Measurements from ENCODE around the gene NHS.

DNA sequence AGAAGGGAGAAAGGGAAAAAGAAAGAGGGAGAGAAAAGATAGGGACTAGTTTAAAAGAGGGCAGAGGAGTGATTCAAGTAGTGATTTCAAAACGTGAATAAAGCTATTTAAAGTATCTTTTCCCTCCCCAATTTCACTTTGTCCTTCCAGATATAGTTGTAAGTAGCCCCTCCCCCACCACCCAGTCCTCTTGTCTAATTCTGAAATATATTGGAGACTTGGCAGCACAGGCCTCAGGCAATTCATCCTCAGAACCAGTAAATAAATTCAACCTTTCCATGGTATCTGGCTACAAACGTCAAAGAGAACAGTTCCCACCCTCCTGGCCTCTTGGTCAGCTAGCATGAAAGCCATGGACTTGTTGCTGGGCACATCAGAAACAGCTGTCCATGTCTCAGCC lies 192.8 kb downstream of the NHS start:
- TF ChIP-seq, protein P1, sequence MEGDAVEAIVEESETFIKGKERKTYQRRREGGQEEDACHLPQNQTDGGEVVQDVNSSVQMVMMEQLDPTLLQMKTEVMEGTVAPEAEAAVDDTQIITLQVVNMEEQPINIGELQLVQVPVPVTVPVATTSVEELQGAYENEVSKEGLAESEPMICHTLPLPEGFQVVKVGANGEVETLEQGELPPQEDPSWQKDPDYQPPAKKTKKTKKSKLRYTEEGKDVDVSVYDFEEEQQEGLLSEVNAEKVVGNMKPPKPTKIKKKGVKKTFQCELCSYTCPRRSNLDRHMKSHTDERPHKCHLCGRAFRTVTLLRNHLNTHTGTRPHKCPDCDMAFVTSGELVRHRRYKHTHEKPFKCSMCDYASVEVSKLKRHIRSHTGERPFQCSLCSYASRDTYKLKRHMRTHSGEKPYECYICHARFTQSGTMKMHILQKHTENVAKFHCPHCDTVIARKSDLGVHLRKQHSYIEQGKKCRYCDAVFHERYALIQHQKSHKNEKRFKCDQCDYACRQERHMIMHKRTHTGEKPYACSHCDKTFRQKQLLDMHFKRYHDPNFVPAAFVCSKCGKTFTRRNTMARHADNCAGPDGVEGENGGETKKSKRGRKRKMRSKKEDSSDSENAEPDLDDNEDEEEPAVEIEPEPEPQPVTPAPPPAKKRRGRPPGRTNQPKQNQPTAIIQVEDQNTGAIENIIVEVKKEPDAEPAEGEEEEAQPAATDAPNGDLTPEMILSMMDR (IDR thresholded peaks at IDR 0.05; ENCODE audit: low read length): no peak
- no peak for TF ChIP-seq EZH2 (IDR thresholded peaks at IDR 0.05; ENCODE audit: borderline replicate concordance, low read length)

Data from OCI-LY1 (cell line).